CD14-positive monocyte (primary cell): Measurements from ENCODE around the gene CCDC3. TPM values are rescaled to one million over a fixed set of nuclear protein-coding genes. Genes with fewer than 3 reads are reported as not detected.

Source experiments
- DNase-seq, 3 donors: peaks; one replicate each; pipeline ENCODE4 v3.0.0-alpha.2; 2011 to 2022
- H2AFZ ChIP-seq: 2 replicates; pipeline ENCODE4 v1.6.0; 2012; ENCODE audit warnings: mild to moderate bottlenecking, low read depth, low read length, inconsistent platforms; ENCODE audit not compliant: insufficient read depth, poor library complexity, severe bottlenecking
- H3K27ac ChIP-seq, 2 donors: 1 replicate in 1 of 2; 2 replicates in 1 of 2; pipeline ENCODE4 v1.5.1; 2012 to 2013; ENCODE audit warnings: low read length in 2 of 2, control low read depth in 1 of 2, inconsistent platforms in 1 of 2, low read depth in 1 of 2, mild to moderate bottlenecking in 1 of 2
- H3K27me3 ChIP-seq, 2 donors: one replicate each; pipeline versions ENCODE4 v1.6.0 to v1.6.1; 2011 to 2013; ENCODE audit warnings: low read length in 2 of 2; ENCODE audit not compliant: control insufficient read depth in 2 of 2, insufficient read depth in 2 of 2
- H3K36me3 ChIP-seq, 2 donors: replicated peaks in 1 of 2; 1 replicate in 1 of 2; 2 replicates in 1 of 2; pipeline versions ENCODE4 v1.5.1 to v1.6.1; 2012 to 2013; ENCODE audit warnings: low read length in 2 of 2, control low read depth in 1 of 2, inconsistent platforms in 1 of 2, mild to moderate bottlenecking in 1 of 2; ENCODE audit not compliant: insufficient read depth in 2 of 2, control insufficient read depth in 1 of 2
- H3K4me1 ChIP-seq, 2 donors: 1 replicate in 1 of 2; 2 replicates in 1 of 2; pipeline versions ENCODE4 v1.5.1 to v1.6.1; 2012 to 2013; ENCODE audit warnings: low read length in 2 of 2, control low read depth in 1 of 2, inconsistent platforms in 1 of 2, mild to moderate bottlenecking in 1 of 2, moderate library complexity in 1 of 2; ENCODE audit not compliant: insufficient read depth in 2 of 2, control insufficient read depth in 1 of 2
- H3K4me2 ChIP-seq: replicated peaks from 2 replicates; pipeline ENCODE3; 2012; ENCODE audit warnings: low read length, moderate library complexity, mild to moderate bottlenecking; ENCODE audit not compliant: poor library complexity, severe bottlenecking; ENCODE audit errors: extremely low read depth
- H3K4me3 ChIP-seq, 3 experiments: fragments of 200-600 bp in 1 of 3; sonication (generic) in 1 of 3; replicated peaks in 1 of 3; 1 replicate in 2 of 3; 2 replicates in 1 of 3; pipeline ENCODE4 v1.5.1; 2011 to 2013; ENCODE audit warnings: low read length in 3 of 3, mild to moderate bottlenecking in 3 of 3, control low read depth in 2 of 3, low read depth in 2 of 3, inconsistent platforms in 1 of 3, moderate library complexity in 1 of 3
- H3K79me2 ChIP-seq: 2 replicates; pipeline ENCODE4 v1.6.0; 2012; ENCODE audit warnings: mild to moderate bottlenecking, control low read depth, inconsistent platforms, low read length, moderate library complexity; ENCODE audit not compliant: insufficient read depth
- H3K9ac ChIP-seq: 2 replicates; pipeline ENCODE4 v1.6.0; 2017; ENCODE audit warnings: low read length, mild to moderate bottlenecking; ENCODE audit not compliant: insufficient read depth, poor library complexity, severe bottlenecking
- H3K9me3 ChIP-seq, 2 donors: replicated peaks in 1 of 2; 1 replicate in 1 of 2; 2 replicates in 1 of 2; pipeline versions ENCODE4 v1.5.1 to v1.6.1; 2012 to 2013; ENCODE audit warnings: low read length in 2 of 2, control low read depth in 1 of 2; ENCODE audit not compliant: control insufficient read depth in 1 of 2, insufficient read depth in 1 of 2
- H4K20me1 ChIP-seq: 2 replicates; pipeline ENCODE4 v1.6.0; 2012; ENCODE audit warnings: mild to moderate bottlenecking, low read length, control low read depth, moderate library complexity; ENCODE audit not compliant: insufficient read depth
- H3K27ac Mint-ChIP-seq, 7 donors: one replicate each; pipeline ENCODE4 v1.8.0; 2020; ENCODE audit warnings: mild to moderate bottlenecking in 7 of 7, mixed read lengths in 7 of 7, moderate library complexity in 6 of 7, inconsistent platforms in 2 of 7
- H3K27me3 Mint-ChIP-seq, 3 donors: one replicate each; pipeline ENCODE4 v1.8.0; 2021 to 2022; ENCODE audit warnings: low read depth in 3 of 3, mild to moderate bottlenecking in 3 of 3, mixed read lengths in 3 of 3, moderate library complexity in 3 of 3, inconsistent platforms in 1 of 3
- H3K36me3 Mint-ChIP-seq, 2 donors: one replicate each; pipeline ENCODE4 v1.8.0; 2020; ENCODE audit warnings: mixed read lengths in 2 of 2, inconsistent platforms in 1 of 2, mild to moderate bottlenecking in 1 of 2
- H3K4me1 Mint-ChIP-seq: one replicate; pipeline ENCODE4 v1.8.0; 2020; ENCODE audit warnings: mild to moderate bottlenecking, mixed read lengths
- H3K4me3 Mint-ChIP-seq, 2 donors: one replicate each; pipeline ENCODE4 v1.8.0; 2020; ENCODE audit warnings: mild to moderate bottlenecking in 2 of 2, mixed read lengths in 2 of 2, moderate library complexity in 1 of 2
- H3K9me3 Mint-ChIP-seq, 7 donors: one replicate each; pipeline ENCODE4 v1.8.0; 2020 to 2022; ENCODE audit warnings: mixed read lengths in 7 of 7, mild to moderate bottlenecking in 6 of 7, moderate library complexity in 6 of 7, inconsistent platforms in 2 of 7
- WGBS: methylation state at CpG from one replicate; pipeline ENCODE4 v1.1.5; 2013; ENCODE audit warnings: missing lambda C conversion rate; ENCODE audit not compliant: insufficient coverage; 5-methylcytosine and 5-hydroxymethylcytosine counted together
- intact Hi-C, 2 donors: fragments of 100-400 bp; cut with micrococcal nuclease; formaldehyde crosslinking; loops; one replicate each; pipeline versions ENCODE4 v1.15.0 to v1.15.1; 2023
- polyA plus RNA-seq, 3 donors: library from polyadenylated mRNA; depleted of rRNA in 1 of 3; unstranded in 2 of 3; stranded (reverse) in 1 of 3; fragments of 300-500 nt in 2 of 3; fragments of >200 nt in 1 of 3; fragmentation: Illumina TruSeq in 2 of 3; gene quantifications; 1 replicate in 2 of 3; 2 replicates in 1 of 3; pipeline ENCODE4 v1.2.3, GENCODE V29; 2012 to 2021
- TF ChIP-seq, protein P1 (sequence below): fragments of 200-600 bp; IDR thresholded peaks from one replicate; pipeline ENCODE4 v1.8.0; 2022; ENCODE audit warnings: antibody characterized with exemption, mild to moderate bottlenecking

Gene CCDC3
- polyA plus RNA-seq, 3 donors, result not detected

GRCh38 chr10:12852687-12853086, 148.8 kb downstream of the CCDC3 start:
- Mint-ChIP-seq H3K9me3 (peaks cover 2 to 19% (median 6%) of the 10 kb centered on the region in 7 donors), H3K36me3 (no peaks in the 10 kb centered on the region), H3K4me1 (peaks cover 5% of the 10 kb centered on the region), H3K4me3 (no peak overlapping the region), H3K27me3 (peaks cover 9 to 17% (median 14%) of the 10 kb centered on the region in 3 donors), H3K27ac (no peak overlapping the region)
- intact Hi-C loops, result no loop called here
- H3K27ac ChIP-seq, result no peak overlapping the region
- TF ChIP-seq, protein P1, sequence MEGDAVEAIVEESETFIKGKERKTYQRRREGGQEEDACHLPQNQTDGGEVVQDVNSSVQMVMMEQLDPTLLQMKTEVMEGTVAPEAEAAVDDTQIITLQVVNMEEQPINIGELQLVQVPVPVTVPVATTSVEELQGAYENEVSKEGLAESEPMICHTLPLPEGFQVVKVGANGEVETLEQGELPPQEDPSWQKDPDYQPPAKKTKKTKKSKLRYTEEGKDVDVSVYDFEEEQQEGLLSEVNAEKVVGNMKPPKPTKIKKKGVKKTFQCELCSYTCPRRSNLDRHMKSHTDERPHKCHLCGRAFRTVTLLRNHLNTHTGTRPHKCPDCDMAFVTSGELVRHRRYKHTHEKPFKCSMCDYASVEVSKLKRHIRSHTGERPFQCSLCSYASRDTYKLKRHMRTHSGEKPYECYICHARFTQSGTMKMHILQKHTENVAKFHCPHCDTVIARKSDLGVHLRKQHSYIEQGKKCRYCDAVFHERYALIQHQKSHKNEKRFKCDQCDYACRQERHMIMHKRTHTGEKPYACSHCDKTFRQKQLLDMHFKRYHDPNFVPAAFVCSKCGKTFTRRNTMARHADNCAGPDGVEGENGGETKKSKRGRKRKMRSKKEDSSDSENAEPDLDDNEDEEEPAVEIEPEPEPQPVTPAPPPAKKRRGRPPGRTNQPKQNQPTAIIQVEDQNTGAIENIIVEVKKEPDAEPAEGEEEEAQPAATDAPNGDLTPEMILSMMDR, result no peak
- DNase-seq, result no peak
- H3K9me3 ChIP-seq, result no peaks in the 10 kb centered on the region
- no peak overlapping the region for H2AFZ ChIP-seq
- H3K9ac ChIP-seq, result no peak overlapping the region
- no peak overlapping the region for H3K4me2 ChIP-seq
- peaks cover 0 to 13% of the 10 kb centered on the region in 2 donors for H3K27me3 ChIP-seq
- WGBS, result 100% methylated on average over 1 of the region's 2 CpGs
- H4K20me1 ChIP-seq, result no peaks in the 10 kb centered on the region
- no peaks in the 10 kb centered on the region for H3K36me3 ChIP-seq
- no peak overlapping the region for H3K4me3 ChIP-seq
- no peaks in the 10 kb centered on the region for H3K4me1 ChIP-seq
- H3K79me2 ChIP-seq, result no peaks in the 10 kb centered on the region

GRCh38 chr10:12849319-12850181, 152.0 kb downstream of the CCDC3 start:
- no peak overlapping the region for H2AFZ ChIP-seq
- H3K36me3 Mint-ChIP-seq, result no peaks in the 10 kb centered on the region
- peaks cover 0 to 13% (median 4%) of the 10 kb centered on the region in 7 donors for H3K9me3 Mint-ChIP-seq

More at GRCh38 chr10:12849319-12850181, 152.0 kb downstream of the CCDC3 start:
- no peak overlapping the region for H3K4me2 ChIP-seq
- H3K4me3 Mint-ChIP-seq, result no peak overlapping the region
- intact Hi-C loops, result no loop called here
- no peak overlapping the region for H3K9ac ChIP-seq
- peaks cover 12 to 20% (median 17%) of the 10 kb centered on the region in 3 donors for H3K27me3 Mint-ChIP-seq
- no peaks in the 10 kb centered on the region for H3K79me2 ChIP-seq
- no peaks in the 10 kb centered on the region for H4K20me1 ChIP-seq
- H3K4me3 ChIP-seq, result no peak overlapping the region
- H3K27me3 ChIP-seq, result peaks cover 0 to 13% of the 10 kb centered on the region in 2 donors
- no peaks in the 10 kb centered on the region for H3K4me1 ChIP-seq
- H3K36me3 ChIP-seq, result no peaks in the 10 kb centered on the region
- H3K27ac ChIP-seq, result no peak overlapping the region
- peaks cover 5% of the 10 kb centered on the region for H3K4me1 Mint-ChIP-seq
- DNase-seq, result no peak
- WGBS, result 12% methylated on average over 20 of the region's 20 CpGs
- TF ChIP-seq, protein P1, result no peak
- peak overlapping the region in 1 of 7 donors; percentile 66 for H3K27ac Mint-ChIP-seq
- H3K9me3 ChIP-seq, result no peaks in the 10 kb centered on the region
